ENCODE measurements around the gene ZBTB26.

- TF ChIP-seq, protein P1, sequence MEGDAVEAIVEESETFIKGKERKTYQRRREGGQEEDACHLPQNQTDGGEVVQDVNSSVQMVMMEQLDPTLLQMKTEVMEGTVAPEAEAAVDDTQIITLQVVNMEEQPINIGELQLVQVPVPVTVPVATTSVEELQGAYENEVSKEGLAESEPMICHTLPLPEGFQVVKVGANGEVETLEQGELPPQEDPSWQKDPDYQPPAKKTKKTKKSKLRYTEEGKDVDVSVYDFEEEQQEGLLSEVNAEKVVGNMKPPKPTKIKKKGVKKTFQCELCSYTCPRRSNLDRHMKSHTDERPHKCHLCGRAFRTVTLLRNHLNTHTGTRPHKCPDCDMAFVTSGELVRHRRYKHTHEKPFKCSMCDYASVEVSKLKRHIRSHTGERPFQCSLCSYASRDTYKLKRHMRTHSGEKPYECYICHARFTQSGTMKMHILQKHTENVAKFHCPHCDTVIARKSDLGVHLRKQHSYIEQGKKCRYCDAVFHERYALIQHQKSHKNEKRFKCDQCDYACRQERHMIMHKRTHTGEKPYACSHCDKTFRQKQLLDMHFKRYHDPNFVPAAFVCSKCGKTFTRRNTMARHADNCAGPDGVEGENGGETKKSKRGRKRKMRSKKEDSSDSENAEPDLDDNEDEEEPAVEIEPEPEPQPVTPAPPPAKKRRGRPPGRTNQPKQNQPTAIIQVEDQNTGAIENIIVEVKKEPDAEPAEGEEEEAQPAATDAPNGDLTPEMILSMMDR (IDR thresholded peaks at IDR 0.05) = no peak
- no peak for TF ChIP-seq POLR2A (IDR thresholded peaks at IDR 0.05)
Observed at GRCh38 chr9:122936883-122937282, 5.6 kb upstream of the ZBTB26 start.

Measured in thyroid gland (tissue), 4 donors.